Activated T-cell treated with anti-CD3 and anti-CD28 coated beads, Interleukin-2, amount 50 U/mL, for 4 hours (primary cell): Measurements from ENCODE around the gene GCNA. TPM values are rescaled to one million over a fixed set of nuclear protein-coding genes. Genes with fewer than 3 reads are reported as not detected.
"Not testable (repeated sequence)": the region's sequence is repeated elsewhere in the genome, so short reads cannot be mapped to it uniquely, and the experiment has no call there.

Experiments
- ATAC-seq, 2 donors: fragments of 200-7000 bp; cut with Tn5 transposase; one replicate each; pipeline ENCODE4 v1.10.0; 2021
- DNase-seq: peaks from one replicate; pipeline ENCODE4 v3.0.0-alpha.2; 2020
- H3K27me3 Mint-ChIP-seq: one replicate; pipeline ENCODE4 v1.8.0; 2021; ENCODE audit warnings: low read depth, mixed read lengths
- H3K36me3 Mint-ChIP-seq: one replicate; pipeline ENCODE4 v1.8.0; 2022; ENCODE audit warnings: mixed read lengths; ENCODE audit not compliant: insufficient read depth
- H3K4me1 Mint-ChIP-seq: one replicate; pipeline ENCODE4 v1.8.0; 2021; ENCODE audit warnings: low read depth, mixed read lengths
- H3K4me3 Mint-ChIP-seq: one replicate; pipeline ENCODE4 v1.8.0; 2021; ENCODE audit warnings: mild to moderate bottlenecking, moderate library complexity, mixed read lengths
- H3K9me3 Mint-ChIP-seq: one replicate; pipeline ENCODE4 v1.8.0; 2021; ENCODE audit warnings: mixed read lengths
- total RNA-seq, 3 donors: library from RNA; stranded (reverse); gene quantifications; one replicate each; pipeline ENCODE4 v1.2.1, GENCODE V29; 2021

GCNA gene
- total RNA-seq, 3 donors from 2014 or later, result 1.7 to 2.2 (median 2.1) TPM

DNA sequence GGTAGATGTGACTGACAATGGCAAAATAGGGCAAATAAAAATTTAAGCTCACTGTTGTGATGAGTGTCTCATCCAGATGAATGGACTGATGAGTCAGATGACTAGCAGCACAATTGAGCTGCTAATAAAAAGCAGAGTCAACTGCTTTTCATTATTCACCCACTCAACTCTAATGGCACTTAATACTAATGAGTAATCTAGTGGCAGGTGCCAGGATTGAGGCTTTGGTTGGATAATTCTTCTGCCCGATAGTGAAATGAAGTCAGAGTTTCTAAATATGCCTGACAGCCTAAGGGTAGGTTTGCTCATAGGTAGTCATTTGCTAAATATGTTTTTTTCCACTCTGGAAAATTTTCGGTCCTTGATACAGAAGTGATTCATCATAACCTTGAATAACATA is 34.9 kb upstream of the GCNA start:
- Mint-ChIP-seq H3K27me3 (no peaks in the 10 kb centered on the region), H3K4me1 (peaks cover 59% of the 10 kb centered on the region), H3K9me3 (no peaks in the 10 kb centered on the region), H3K36me3 (peaks cover 32% of the 10 kb centered on the region), H3K4me3 (peak overlapping the region; percentile 92)
- ATAC-seq (peak; percentile 56 to 59), DNase-seq (no peak)

DNA sequence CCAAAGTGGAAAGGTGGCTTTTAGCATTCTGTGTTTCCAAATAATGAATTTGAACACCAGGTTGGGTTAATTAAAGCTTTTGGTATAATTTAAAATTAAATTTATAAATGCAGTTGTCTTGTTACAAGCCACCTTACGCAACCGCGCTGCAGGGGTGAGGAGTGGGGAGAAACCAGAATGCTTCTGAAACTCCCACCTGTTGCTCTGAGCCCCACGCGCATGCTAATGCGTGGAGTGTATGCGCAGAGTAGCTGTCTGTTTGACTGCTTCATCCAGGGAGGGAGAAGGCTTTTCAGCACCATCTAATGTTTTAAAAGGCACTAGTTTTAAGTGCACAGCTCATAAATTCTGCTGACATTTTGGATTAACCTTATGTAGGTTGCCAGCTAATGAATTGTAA is 32.9 kb upstream of the GCNA start:
- Mint-ChIP-seq H3K27me3 (no peaks in the 10 kb centered on the region), H3K4me3 (peak overlapping the region; percentile 46), H3K9me3 (no peaks in the 10 kb centered on the region), H3K4me1 (peaks cover 55% of the 10 kb centered on the region), H3K36me3 (peaks cover 32% of the 10 kb centered on the region)
- no peak for ATAC-seq
- DNase-seq, result no peak

DNA sequence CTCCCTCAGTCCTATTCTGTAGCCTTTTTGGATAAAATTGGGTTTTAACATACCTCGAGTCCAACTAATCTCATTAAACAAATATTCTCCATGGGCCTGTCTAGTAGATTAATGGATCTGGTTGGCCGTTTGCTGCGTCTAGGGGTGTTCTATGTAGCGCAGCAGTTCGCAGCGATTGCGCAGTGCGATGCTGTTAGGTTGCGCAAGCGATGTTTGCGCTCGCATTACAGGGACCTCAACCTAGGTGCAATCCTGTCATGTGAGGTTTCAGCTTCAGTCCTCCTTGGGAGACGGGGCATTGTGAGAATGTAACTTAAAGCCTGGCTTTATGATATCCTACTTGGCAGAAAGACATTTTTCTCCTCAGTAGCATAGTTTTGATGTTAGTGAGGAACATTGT is 31.4 kb upstream of the GCNA start:
- Mint-ChIP-seq H3K4me3 (no peak overlapping the region), H3K36me3 (peaks cover 29% of the 10 kb centered on the region), H3K4me1 (peaks cover 47% of the 10 kb centered on the region), H3K9me3 (no peaks in the 10 kb centered on the region), H3K27me3 (no peaks in the 10 kb centered on the region)
- DNase-seq (no peak), ATAC-seq (no peak)

DNA sequence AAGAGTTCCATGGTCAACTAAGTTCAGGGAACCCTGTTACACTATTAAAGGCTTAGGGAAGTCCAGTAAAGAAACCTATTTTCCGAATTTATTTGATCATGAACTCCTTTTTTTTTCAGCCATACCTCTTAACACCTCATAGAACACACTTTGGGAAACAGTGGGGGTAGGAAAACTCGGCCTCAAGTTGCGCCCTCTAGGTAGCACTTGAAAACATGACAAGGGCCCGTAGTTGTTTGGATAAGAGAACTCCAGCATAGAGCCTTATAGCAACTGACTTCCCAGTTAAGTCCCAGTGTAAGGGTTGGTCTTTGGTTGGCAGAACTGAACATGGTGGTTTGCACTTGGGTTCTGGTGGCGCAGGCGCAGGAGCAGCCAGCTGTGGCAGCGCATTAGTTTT is 30.9 kb upstream of the GCNA start:
- no peaks in the 10 kb centered on the region for H3K9me3 Mint-ChIP-seq
- H3K4me1 Mint-ChIP-seq, result peaks cover 42% of the 10 kb centered on the region
- ATAC-seq (no peak), DNase-seq (no peak)
- no peak overlapping the region for H3K4me3 Mint-ChIP-seq
- no peaks in the 10 kb centered on the region for H3K27me3 Mint-ChIP-seq
- peaks cover 29% of the 10 kb centered on the region for H3K36me3 Mint-ChIP-seq

DNA sequence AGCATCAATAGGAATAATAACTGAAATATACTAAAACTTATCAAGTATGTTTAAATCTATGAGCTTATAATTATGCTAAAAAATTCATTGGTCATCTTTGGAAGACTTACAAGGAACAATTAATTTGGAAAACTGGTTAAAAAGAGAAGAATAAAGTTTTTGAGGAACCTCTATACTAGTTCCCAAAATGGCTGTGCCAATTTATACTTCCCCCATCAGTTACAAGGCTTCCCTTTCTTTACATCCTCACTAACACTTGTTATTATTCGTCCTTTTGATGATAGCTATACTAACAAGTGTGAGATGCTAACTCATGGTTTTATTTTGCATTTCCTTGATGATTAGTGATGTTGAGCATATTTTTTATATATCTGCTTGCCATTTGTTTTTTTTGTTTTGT is 28.3 kb upstream of the GCNA start:
- Mint-ChIP-seq H3K4me1 (peaks cover 27% of the 10 kb centered on the region), H3K36me3 (peaks cover 24% of the 10 kb centered on the region)
- DNase-seq, result no peak

DNA sequence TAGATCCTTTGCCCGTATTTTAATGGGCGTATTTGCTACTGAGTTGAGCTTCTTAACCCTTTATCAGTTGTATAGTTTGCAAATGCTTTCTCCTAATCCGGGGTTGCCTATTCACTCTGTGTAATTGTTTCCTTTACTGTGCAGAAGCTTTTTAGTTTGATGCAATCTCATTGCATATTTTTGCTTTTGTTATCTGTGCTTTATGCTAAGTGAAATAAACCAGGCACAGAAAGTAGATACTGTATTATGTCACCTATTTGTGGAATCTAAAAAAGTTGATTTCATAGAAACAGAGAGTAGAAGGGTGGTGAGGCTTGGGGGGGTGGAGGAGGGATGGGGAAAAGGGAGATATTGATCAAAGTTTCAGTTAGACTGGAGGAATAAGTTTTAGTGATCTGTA is 27.7 kb upstream of the GCNA start:
- no peaks in the 10 kb centered on the region for H3K9me3 Mint-ChIP-seq
- peaks cover 23% of the 10 kb centered on the region for H3K36me3 Mint-ChIP-seq
- no peak overlapping the region for H3K4me3 Mint-ChIP-seq
- H3K27me3 Mint-ChIP-seq, result no peaks in the 10 kb centered on the region
- ATAC-seq, result peak; percentile 34 to 77
- DNase-seq, result no peak
- peaks cover 26% of the 10 kb centered on the region for H3K4me1 Mint-ChIP-seq

More for the DNA sequence above, 28.3 kb upstream of the GCNA start:
- ATAC-seq, result no peak
- no peaks in the 10 kb centered on the region for H3K27me3 Mint-ChIP-seq
- H3K4me3 Mint-ChIP-seq, result no peak overlapping the region
- no peaks in the 10 kb centered on the region for H3K9me3 Mint-ChIP-seq

DNA sequence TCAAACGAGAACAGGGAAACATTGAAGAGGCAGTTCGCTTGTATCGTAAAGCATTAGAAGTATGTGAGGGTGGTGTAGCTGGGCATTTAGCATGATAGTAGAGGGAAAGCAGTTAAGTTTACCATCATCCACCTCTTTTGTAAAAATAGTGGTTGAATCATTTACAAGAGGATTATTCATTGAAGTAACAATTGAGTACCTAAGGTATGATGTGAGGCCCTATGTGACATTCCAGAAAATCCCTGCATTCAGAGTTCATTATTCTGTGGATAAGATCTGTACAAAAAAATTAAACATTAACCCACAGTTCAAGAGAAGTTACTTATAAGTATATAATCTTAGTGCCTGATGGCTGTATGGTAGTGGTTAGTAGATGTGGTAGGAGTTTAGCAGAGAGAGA is 22.2 kb upstream of the GCNA start:
- Mint-ChIP-seq H3K4me1 (peaks cover 5% of the 10 kb centered on the region), H3K4me3 (no peak overlapping the region), H3K36me3 (peaks cover 11% of the 10 kb centered on the region), H3K27me3 (no peaks in the 10 kb centered on the region), H3K9me3 (no peaks in the 10 kb centered on the region)
- DNase-seq, result no peak
- no peak for ATAC-seq

DNA sequence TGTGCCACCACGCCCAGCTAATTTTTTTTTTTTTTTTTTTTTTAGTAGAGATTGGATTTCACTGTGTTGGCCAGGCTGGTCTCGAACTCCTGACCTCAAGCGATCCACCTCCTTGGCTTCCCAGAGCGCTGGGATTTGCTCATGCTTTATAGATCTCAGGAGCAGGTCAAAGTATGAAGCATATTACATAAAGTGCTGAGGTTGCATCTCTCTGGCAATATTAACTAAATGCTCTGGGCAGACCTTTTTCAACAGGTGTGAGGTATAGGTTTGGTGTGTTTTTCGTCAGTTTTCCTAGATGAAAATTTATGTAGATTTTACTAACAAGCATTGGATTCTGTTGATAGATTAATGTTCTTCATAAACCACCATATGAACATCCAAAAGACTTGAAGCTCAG is 19.3 kb upstream of the GCNA start:
- H3K27me3 Mint-ChIP-seq, result no peaks in the 10 kb centered on the region
- H3K9me3 Mint-ChIP-seq, result no peaks in the 10 kb centered on the region
- DNase-seq (no peak), ATAC-seq (no peak)
- H3K4me3 Mint-ChIP-seq, result no peak overlapping the region
- peaks cover 19% of the 10 kb centered on the region for H3K36me3 Mint-ChIP-seq
- peaks cover 2% of the 10 kb centered on the region for H3K4me1 Mint-ChIP-seq

DNA sequence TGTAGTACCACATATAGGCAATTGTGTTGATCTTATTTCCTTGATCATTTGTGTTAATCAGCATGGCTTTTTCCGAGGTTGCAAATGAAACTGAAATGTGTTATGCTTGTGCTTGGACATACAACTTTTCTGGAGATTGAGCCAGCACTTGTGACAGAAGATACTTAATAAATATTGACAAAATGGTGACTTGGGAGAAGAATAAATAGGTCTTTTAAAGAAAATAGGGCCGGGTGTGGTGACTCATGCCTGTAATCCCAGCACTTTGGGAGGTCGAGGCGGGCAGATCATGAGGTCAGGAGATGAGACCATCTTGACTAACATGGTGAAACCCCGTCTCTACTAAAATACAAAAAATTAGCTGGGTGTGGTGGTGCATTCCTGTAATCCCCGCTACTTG is 18.5 kb upstream of the GCNA start:
- ATAC-seq, H3K4me1 Mint-ChIP-seq, H3K27me3 Mint-ChIP-seq, DNase-seq, H3K9me3 Mint-ChIP-seq, H3K4me3 Mint-ChIP-seq: not testable (repeated sequence)
- H3K36me3 Mint-ChIP-seq, result peaks cover 20% of the 10 kb centered on the region

DNA sequence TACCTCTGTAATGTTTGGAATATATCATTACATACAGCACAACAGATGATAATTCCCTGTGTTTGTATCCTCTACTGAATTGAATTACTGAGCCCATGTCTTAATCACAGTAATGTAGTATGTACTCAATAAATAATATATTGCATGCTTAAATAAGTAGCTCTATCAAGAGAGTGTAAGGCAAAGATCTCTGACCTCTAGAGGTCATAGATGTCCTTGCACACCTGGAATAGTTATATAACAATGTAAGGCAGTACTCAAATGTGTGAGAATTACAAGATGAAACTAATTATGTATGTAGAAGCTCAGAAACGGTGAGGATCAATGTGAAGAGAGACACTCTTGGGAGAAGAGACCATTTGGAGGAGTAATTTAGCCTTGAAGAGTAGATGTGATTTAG is 14.3 kb upstream of the GCNA start:
- Mint-ChIP-seq H3K4me3 (no peak overlapping the region), H3K9me3 (no peaks in the 10 kb centered on the region), H3K27me3 (no peaks in the 10 kb centered on the region), H3K36me3 (peaks cover 28% of the 10 kb centered on the region), H3K4me1 (no peaks in the 10 kb centered on the region)
- no peak for ATAC-seq
- DNase-seq, result no peak

DNA sequence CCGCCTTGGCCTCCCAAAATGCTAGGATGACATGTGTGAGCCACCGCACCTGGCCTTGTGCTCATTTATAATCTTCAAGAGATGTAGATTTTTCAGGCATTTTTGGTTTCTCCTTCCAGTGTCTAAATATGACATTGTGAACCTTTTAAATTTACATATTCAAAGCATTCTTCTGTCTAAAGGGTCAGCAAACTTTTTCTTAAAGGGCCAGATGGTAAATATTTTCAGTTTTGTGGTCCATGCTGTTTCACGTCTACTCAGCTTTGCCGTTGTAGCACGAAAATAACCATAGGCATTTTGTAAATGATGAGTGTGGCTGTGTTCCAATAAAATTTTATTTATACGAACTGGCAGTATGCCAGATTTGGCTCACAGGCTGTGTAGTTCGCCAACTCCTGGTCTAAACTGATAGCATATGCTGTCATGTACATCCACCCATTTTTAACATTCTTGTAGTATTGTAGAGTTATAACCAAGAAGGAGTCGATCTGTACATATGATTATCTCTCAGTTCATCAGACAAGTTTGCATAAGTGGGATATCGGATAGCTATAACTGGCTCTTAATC is 12.7 kb upstream of the GCNA start:
- ATAC-seq (no peak), DNase-seq (no peak)
- H3K4me3 Mint-ChIP-seq, result no peak overlapping the region
- H3K27me3 Mint-ChIP-seq, result no peaks in the 10 kb centered on the region
- H3K36me3 Mint-ChIP-seq, result peaks cover 30% of the 10 kb centered on the region
- H3K4me1 Mint-ChIP-seq, result no peaks in the 10 kb centered on the region
- no peaks in the 10 kb centered on the region for H3K9me3 Mint-ChIP-seq

DNA sequence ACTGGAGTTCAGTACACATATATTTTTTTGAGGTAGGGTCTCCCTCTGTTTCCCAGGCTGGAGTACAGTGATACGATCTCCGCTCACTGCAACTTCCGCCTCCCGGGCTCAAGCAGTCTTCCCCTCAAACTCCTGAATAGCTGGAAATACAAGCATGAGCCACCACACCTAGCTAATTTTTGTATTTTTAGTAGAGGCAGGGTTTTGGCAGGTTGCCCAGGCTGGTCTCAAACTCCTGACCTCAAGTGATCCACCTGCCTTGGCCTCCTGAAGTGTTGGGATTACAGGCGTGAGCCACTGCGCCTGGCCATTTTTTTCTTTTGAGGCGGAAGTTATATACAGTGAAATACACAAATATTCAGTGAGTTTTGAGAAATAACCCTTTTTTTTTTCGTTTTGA is 6.8 kb upstream of the GCNA start:
- H3K4me3 Mint-ChIP-seq, H3K9me3 Mint-ChIP-seq, H3K4me1 Mint-ChIP-seq, ATAC-seq, DNase-seq, H3K27me3 Mint-ChIP-seq: not testable (repeated sequence)
- H3K36me3 Mint-ChIP-seq, result peaks cover 24% of the 10 kb centered on the region

DNA sequence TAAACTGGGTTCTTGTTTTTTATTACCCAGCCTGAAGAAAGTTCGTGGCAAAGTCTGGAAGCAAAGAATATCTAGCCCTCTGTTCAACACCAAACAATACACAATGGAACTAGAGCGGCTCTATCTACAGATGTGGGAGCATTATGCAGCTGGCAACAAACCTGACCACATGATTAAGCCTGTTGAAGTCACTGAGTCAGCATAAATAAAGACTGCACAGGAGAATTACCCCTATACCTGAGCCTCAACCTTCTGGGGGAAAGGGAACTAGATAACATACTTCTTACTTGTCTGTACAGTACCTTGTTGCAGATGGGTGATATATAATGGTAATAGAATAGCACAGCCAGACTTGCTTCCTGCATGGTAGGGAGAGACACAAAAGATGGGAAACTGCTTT is 4.6 kb upstream of the GCNA start:
- no peak overlapping the region for H3K4me3 Mint-ChIP-seq
- peaks cover 20% of the 10 kb centered on the region for H3K36me3 Mint-ChIP-seq
- no peak for ATAC-seq
- H3K9me3 Mint-ChIP-seq, result no peaks in the 10 kb centered on the region
- no peaks in the 10 kb centered on the region for H3K4me1 Mint-ChIP-seq
- H3K27me3 Mint-ChIP-seq, result no peaks in the 10 kb centered on the region
- no peak for DNase-seq

DNA sequence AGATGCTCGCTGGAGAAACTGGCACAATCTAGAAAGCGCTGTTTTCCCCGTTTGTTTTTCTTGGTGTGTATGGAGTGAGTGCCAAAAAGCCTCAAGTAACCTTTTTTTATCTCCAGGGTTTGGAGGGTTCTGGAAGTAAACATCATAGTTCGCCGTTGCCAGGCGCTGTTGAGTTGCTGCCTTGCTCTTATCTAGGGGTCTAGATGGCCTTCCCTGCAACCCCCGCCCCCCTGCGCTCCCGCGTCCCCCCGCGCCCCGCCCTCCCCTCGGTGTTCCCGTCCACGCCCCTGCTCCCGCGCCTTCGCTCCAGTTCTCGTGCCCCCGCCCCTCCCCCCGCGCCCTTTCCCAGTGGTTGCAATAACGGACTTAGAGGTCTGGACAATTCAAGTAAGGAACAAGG is 555 bp upstream of the GCNA start:
- H3K4me1 Mint-ChIP-seq, result no peaks in the 10 kb centered on the region
- ATAC-seq (no peak), DNase-seq (no peak)
- H3K4me3 Mint-ChIP-seq, result no peak overlapping the region
- H3K36me3 Mint-ChIP-seq, result peaks cover 26% of the 10 kb centered on the region
- H3K27me3 Mint-ChIP-seq, result no peaks in the 10 kb centered on the region
- H3K9me3 Mint-ChIP-seq, result no peaks in the 10 kb centered on the region

DNA sequence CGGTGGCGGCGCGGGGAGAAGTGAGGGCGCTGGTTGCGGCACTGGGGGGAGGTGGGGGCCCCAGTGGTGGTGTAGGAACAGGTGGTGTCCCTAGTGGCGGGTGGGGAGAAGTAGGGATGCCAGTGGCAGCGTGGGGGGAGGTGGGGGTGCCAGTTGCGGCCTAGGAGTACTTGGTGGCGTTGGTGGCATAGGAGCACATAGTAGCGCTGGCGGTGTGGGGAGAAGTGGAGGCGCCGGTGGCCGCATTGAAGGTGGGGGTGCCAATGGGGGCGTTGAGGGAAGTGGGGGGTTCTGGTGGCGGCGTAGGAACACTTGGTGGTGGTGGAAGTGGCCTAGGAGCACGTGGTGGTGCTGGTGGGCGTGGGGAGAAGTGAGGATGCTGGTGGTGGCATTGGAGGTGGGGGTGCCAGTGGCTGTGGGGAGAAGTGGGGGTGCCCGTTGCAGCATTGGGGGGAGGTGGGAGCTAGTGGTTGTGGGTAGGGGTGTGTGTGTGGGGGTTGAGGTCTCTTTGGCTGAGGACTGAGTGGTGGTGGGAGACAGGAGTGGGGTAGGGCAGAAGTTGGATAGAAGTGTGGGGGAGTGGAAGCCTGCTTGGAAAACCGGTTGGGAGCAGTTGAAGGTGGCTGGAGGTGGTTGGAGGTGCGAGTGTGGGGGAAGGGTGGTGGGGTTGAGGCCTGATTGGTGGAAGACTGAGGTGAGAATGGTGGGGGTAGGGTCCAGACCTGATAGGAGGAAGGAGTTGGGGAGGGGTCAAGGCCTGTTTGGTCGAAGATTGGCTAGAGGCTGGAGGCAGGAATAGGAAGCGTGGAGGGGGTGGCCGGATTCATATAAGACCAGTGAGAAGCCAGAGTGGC is 1.1 kb downstream of the GCNA start:
- Mint-ChIP-seq H3K4me1 (no peaks in the 10 kb centered on the region), H3K9me3 (no peaks in the 10 kb centered on the region), H3K36me3 (peaks cover 18% of the 10 kb centered on the region), H3K27me3 (no peaks in the 10 kb centered on the region), H3K4me3 (no peak overlapping the region)
- DNase-seq (no peak), ATAC-seq (peak; percentile 18 to 39)
